ENCODE results near the gene GALE. TPM values are rescaled to one million over a fixed set of nuclear protein-coding genes. Genes with fewer than 3 reads are reported as not detected.

The GALE gene
- total RNA-seq, 1 experiment from 2014 or later = 112 TPM

DNA sequence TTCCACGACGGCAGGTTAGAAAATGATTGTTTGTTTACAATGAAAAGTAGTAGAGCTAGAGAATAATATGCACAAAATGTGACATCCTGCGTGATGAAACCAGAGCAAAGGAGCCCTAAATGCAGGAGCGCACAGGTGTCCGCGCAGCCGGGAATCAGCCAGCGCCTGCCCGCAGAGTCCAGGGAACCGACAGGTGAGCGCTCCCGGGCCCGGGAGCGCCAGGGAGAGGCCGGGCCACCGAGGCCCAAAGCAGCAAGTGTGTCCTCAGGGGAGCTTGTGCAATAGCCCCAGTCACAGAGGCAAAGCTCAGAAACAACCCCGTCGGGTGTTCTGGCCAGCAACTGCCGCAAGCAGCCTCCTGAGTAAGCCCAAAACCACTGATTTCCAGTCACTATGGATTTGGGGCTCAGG, 789 bp upstream of the GALE start:
- peaks cover 41% of the 10 kb centered on the region for H3K36me3 Mint-ChIP-seq (ENCODE audit: insufficient read depth, unreplicated experiment)
- no peaks in the 10 kb centered on the region for H3K9me3 Mint-ChIP-seq (ENCODE audit: unreplicated experiment)
- H3K27me3 Mint-ChIP-seq (ENCODE audit: insufficient read depth, unreplicated experiment) = no peaks in the 10 kb centered on the region
- intact Hi-C loops (cut with micrococcal nuclease) = no loop called here
- no TSS peak for BruUV-seq (replicated peaks)
- no peaks in the 10 kb centered on the region for H3K4me1 Mint-ChIP-seq (ENCODE audit: insufficient read depth, unreplicated experiment)
- ChIA-PET CTCF (interaction anchor here (0.6 to 2.4 kb wide), 7 partner anchors 9 to 115 kb away, joined by 3 to 17 read pairs (median 4); partner anchors contain the start of genes CNR2 and PITHD1), POLR2A (interaction anchor here (0.7 to 17.8 kb wide), 26 partner anchors 8 to 398 kb away, joined by 3 to 395 read pairs (median 4); partner anchors contain the start of genes ELOA, HMGCL, LYPLA2 and PITHD1)
- peak overlapping the region; percentile 91 for H3K27ac Mint-ChIP-seq (ENCODE audit: low read depth, unreplicated experiment)
- TF ChIP-seq, protein P1, sequence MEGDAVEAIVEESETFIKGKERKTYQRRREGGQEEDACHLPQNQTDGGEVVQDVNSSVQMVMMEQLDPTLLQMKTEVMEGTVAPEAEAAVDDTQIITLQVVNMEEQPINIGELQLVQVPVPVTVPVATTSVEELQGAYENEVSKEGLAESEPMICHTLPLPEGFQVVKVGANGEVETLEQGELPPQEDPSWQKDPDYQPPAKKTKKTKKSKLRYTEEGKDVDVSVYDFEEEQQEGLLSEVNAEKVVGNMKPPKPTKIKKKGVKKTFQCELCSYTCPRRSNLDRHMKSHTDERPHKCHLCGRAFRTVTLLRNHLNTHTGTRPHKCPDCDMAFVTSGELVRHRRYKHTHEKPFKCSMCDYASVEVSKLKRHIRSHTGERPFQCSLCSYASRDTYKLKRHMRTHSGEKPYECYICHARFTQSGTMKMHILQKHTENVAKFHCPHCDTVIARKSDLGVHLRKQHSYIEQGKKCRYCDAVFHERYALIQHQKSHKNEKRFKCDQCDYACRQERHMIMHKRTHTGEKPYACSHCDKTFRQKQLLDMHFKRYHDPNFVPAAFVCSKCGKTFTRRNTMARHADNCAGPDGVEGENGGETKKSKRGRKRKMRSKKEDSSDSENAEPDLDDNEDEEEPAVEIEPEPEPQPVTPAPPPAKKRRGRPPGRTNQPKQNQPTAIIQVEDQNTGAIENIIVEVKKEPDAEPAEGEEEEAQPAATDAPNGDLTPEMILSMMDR (IDR thresholded peaks at IDR 0.05; ENCODE audit: unreplicated experiment) = no peak
- peak overlapping the region; percentile 90 for H3K4me3 Mint-ChIP-seq (ENCODE audit: unreplicated experiment)
- peak; percentile 39 for DNase-seq (ENCODE audit: unreplicated experiment)

DNA sequence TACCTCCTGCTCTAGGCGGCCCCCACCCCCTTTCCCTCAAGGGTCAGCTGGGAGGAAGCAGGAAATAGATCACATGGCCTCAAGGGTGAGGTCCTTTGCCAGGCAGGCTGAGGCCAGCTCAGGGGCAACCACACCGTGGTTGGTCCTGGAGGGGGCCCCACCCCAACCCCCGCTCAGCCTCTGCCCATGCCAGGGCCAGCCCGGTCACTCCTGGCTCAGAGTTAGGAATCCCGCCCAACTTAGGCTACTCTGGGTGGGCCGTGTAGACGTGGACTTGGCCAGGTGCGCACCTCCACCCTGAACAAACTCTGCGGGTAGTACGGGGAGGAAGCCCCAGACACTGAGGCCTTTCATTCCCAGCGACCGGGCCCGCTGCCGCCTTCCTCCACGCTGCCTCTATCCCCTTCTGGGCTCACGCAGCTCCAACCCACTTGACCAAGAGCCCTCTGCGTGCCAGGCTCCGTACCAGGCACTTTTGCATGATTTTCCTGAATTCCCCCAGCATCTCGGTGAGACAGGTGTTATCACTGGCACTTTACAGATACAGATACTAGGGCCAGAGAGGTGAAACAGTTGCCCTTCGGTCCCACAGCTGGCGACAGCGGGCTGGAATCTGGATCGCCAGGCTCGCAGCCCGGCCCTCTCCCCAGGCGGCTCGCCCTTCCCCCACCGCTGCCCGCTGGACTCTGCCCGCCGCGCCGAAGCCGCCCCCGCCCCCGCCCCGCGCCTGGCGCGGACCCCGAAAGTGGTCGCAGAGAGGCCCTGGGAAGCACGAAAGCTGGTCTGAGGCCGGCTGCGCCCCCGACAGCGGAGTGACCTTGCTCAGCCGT, 769 bp downstream of the GALE start:
- H3K27me3 Mint-ChIP-seq (ENCODE audit: insufficient read depth, unreplicated experiment) = no peaks in the 10 kb centered on the region
- POLR2A ChIA-PET = interaction anchor here (0.6 to 17.8 kb wide), 30 partner anchors 9 to 244 kb away, joined by 3 to 395 read pairs (median 5); partner anchors contain the start of genes ELOA, HMGCL, LYPLA2 and PITHD1
- TF ChIP-seq, protein P1 (IDR thresholded peaks at IDR 0.05; ENCODE audit: unreplicated experiment) = no peak
- H3K36me3 Mint-ChIP-seq (ENCODE audit: insufficient read depth, unreplicated experiment) = peaks cover 42% of the 10 kb centered on the region
- CTCF ChIA-PET = interaction anchor here (0.6 to 2.3 kb wide), 8 partner anchors 7 to 235 kb away, joined by 3 to 10 read pairs (median 6); no protein-coding TSS in a partner anchor
- no peaks in the 10 kb centered on the region for H3K9me3 Mint-ChIP-seq (ENCODE audit: unreplicated experiment)
- DNase-seq (ENCODE audit: unreplicated experiment) = peak; percentile 94
- intact Hi-C loops (cut with micrococcal nuclease) = loop anchor here (1.0 kb wide), 1 partner anchor 156 kb away; no protein-coding TSS in a partner anchor
- BruUV-seq (replicated peaks) = TSS peak; percentile 86
- peak overlapping the region; percentile 90 for H3K4me3 Mint-ChIP-seq (ENCODE audit: unreplicated experiment)
- no peaks in the 10 kb centered on the region for H3K4me1 Mint-ChIP-seq (ENCODE audit: insufficient read depth, unreplicated experiment)
- H3K27ac Mint-ChIP-seq (ENCODE audit: low read depth, unreplicated experiment) = peak overlapping the region; percentile 91

DNA sequence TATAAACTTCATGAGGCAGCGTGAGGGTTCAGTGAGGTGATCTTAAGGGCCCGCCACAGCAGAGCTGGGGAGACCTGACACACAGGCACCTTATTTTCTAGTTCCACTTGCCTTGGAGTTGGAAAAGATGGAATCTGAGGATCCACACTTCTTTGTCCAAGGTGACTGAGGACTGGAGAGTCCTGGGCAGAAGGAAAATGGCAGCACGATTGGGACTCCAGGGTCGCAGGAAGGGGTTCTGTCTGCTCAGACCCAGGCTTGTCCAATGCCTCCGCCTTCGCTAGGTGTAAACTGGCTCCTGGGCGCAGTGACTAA, 1.3 kb downstream of the GALE start:
- Mint-ChIP-seq H3K4me3 (ENCODE audit: unreplicated experiment) (peak overlapping the region; percentile 90), H3K27ac (ENCODE audit: low read depth, unreplicated experiment) (peak overlapping the region; percentile 91), H3K9me3 (ENCODE audit: unreplicated experiment) (no peaks in the 10 kb centered on the region), H3K27me3 (ENCODE audit: insufficient read depth, unreplicated experiment) (no peaks in the 10 kb centered on the region), H3K36me3 (ENCODE audit: insufficient read depth, unreplicated experiment) (peaks cover 48% of the 10 kb centered on the region), H3K4me1 (ENCODE audit: insufficient read depth, unreplicated experiment) (no peaks in the 10 kb centered on the region)
- CTCF ChIA-PET = interaction anchor here (0.6 to 2.3 kb wide), 8 partner anchors 8 to 390 kb away, joined by 3 to 10 read pairs (median 6); no protein-coding TSS in a partner anchor
- TF ChIP-seq, protein P1 (IDR thresholded peaks at IDR 0.05; ENCODE audit: unreplicated experiment) = no peak
- intact Hi-C loops (cut with micrococcal nuclease) = no loop called here
- POLR2A ChIA-PET = interaction anchor here (0.6 to 17.8 kb wide), 23 partner anchors 9 to 244 kb away, joined by 3 to 395 read pairs (median 4); partner anchors contain the start of genes ELOA, HMGCL, LYPLA2 and PITHD1
- no TSS peak for BruUV-seq (replicated peaks)
- DNase-seq (ENCODE audit: unreplicated experiment) = no peak

DNA sequence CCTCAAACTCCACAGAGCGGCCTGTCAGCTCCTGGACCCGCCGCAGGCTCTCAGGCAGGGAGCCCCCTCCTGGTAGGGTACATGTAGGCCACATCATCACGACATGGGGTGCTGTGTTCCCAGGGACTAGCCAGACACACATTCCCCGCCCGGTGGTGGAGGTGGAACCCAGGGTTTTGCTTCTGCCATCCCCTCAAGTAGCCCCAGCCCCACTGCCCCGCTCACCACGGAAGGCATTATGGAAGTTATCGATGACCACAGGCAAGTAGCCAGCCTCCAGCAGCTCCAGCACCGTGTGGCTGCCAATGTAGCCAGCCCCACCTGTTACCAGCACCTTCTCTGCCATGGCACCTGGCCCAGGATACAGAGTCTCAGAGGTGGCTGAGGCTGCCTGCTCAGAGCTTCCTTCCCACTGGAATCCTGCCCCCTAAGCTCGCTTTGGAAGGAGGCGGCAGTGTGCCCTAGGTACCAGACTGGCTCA, 1.9 kb downstream of the GALE start:
- Mint-ChIP-seq H3K27ac (ENCODE audit: low read depth, unreplicated experiment) (peak overlapping the region; percentile 91), H3K36me3 (ENCODE audit: insufficient read depth, unreplicated experiment) (peaks cover 48% of the 10 kb centered on the region)

More for the DNA sequence above, 1.9 kb downstream of the GALE start:
- no TSS peak for BruUV-seq (replicated peaks)
- no peak for DNase-seq (ENCODE audit: unreplicated experiment)
- ChIA-PET POLR2A (interaction anchor here (0.9 to 17.8 kb wide), 12 partner anchors 10 to 243 kb away, joined by 4 to 395 read pairs (median 6); partner anchors contain the start of genes HMGCL, LYPLA2, PITHD1 and PNRC2), CTCF (interaction anchor here (0.6 to 2.3 kb wide), 7 partner anchors 9 to 390 kb away, joined by 3 to 10 read pairs (median 4); no protein-coding TSS in a partner anchor)
- TF ChIP-seq, protein P1 (IDR thresholded peaks at IDR 0.05; ENCODE audit: unreplicated experiment) = no peak
- Mint-ChIP-seq H3K4me1 (ENCODE audit: insufficient read depth, unreplicated experiment) (no peaks in the 10 kb centered on the region), H3K9me3 (ENCODE audit: unreplicated experiment) (no peaks in the 10 kb centered on the region), H3K27me3 (ENCODE audit: insufficient read depth, unreplicated experiment) (no peaks in the 10 kb centered on the region), H3K4me3 (ENCODE audit: unreplicated experiment) (peak overlapping the region; percentile 90)
- intact Hi-C loops (cut with micrococcal nuclease) = no loop called here

All from MCF 10A (cell line).